Coronary artery (tissue), 2 donors: Measurements from ENCODE around the gene WDR47.

Experiments used
- DNase-seq: peaks from one replicate; pipeline ENCODE4 v3.0.0-alpha.2; 2017; ENCODE audit warnings: low spot score
- H3K27ac ChIP-seq, 2 donors: fragments of 200-600 bp; sonication (generic); one replicate each; pipeline ENCODE4 v1.5.1; 2016 to 2019
- H3K4me3 ChIP-seq: fragments of 200-600 bp; sonication (generic); 2 replicates; pipeline ENCODE4 v1.5.1; 2016; ENCODE audit warnings: mild to moderate bottlenecking, moderate library complexity
- TF ChIP-seq, protein P1 (sequence below): fragments of 200-600 bp; sonication (generic); IDR thresholded peaks from one replicate; pipeline ENCODE4 v1.5.1; 2019; ENCODE audit warnings: antibody characterized with exemption

WDR47 gene

GRCh38 chr1:109083923-109084322 lies 42.0 kb upstream of the WDR47 start:
- TF ChIP-seq, protein P1, sequence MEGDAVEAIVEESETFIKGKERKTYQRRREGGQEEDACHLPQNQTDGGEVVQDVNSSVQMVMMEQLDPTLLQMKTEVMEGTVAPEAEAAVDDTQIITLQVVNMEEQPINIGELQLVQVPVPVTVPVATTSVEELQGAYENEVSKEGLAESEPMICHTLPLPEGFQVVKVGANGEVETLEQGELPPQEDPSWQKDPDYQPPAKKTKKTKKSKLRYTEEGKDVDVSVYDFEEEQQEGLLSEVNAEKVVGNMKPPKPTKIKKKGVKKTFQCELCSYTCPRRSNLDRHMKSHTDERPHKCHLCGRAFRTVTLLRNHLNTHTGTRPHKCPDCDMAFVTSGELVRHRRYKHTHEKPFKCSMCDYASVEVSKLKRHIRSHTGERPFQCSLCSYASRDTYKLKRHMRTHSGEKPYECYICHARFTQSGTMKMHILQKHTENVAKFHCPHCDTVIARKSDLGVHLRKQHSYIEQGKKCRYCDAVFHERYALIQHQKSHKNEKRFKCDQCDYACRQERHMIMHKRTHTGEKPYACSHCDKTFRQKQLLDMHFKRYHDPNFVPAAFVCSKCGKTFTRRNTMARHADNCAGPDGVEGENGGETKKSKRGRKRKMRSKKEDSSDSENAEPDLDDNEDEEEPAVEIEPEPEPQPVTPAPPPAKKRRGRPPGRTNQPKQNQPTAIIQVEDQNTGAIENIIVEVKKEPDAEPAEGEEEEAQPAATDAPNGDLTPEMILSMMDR = no peak
- no peak for DNase-seq
- no peak overlapping the region for H3K4me3 ChIP-seq
- no peak overlapping the region for H3K27ac ChIP-seq

DNA sequence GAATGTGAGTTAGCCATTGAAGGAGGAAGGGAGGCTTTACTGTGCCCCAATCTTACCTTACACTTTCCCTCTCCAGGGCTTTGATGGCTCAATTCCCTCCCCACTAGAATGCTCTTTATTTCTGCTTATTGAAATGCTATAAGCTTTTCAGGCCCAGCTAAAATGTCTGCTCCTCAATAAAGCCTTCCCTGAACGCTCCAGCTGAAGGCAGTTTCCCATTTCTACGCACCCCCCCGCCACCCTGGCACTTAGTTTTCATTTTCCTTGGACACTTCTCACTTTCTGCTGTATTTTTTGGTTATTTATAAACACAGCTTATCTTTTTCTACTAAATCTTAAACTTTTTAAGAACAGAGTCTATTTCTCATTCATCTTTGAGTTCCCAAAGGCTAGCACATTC lies 41.6 kb upstream of the WDR47 start:
- no peak overlapping the region for H3K27ac ChIP-seq
- H3K4me3 ChIP-seq = no peak overlapping the region
- TF ChIP-seq, protein P1 = no peak
- DNase-seq = no peak

DNA sequence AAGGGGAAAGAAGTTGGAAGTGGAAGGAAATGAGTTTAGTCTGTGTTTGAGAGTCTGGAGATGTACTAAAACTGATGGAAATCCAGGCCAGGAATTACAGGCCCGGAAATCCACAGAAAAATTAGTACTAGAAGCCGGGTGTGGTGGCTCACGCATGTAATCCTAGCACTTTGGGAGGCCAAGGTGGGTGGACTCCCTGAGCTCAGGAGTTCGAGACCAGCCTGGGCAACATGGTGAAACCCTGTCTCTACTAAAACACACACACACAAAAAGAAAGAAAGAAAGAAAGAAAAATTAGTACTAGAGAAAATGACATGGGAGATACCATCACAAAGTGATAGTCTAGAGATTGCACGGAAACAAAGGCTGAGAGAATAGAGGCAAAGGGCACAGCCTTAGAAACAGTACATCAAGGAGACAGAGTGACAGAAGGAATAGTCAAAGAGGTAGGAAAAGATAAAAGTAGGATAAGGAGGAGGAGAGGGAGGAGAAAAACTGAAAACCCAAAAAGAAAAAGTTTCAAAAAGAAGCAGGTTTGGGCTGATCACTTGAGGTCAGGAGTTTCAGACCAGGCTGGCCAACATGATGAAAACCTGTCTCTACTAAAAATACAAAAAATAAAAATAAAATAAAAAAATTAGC lies 38.7 kb upstream of the WDR47 start:
- Histone ChIP-seq H3K4me3 (no peak overlapping the region), H3K27ac (peak overlapping the region in 1 of 2 donors; percentile 69)
- TF ChIP-seq, protein P1 = no peak
- no peak for DNase-seq

DNA sequence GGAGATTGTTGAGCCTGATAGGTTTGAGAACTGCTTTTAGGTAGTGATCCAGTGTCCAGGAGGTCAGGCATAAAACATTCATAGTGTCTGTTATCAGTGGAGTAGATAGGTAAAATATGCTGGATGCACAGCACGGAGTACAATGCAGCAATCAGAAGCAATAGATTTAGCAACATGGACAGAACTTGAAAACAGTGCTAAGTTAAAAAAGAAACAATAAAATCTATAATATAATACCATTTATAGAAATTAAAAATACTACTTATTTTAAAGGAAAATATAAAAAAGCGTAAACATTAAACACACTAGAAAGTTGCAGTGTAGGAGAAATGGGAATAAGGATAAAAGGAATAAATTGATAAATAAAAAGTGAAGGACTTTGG lies 37.3 kb upstream of the WDR47 start:
- Histone ChIP-seq H3K27ac (peak overlapping the region in 1 of 2 donors; percentile 69), H3K4me3 (no peak overlapping the region)
- TF ChIP-seq, protein P1 = no peak
- no peak for DNase-seq

DNA sequence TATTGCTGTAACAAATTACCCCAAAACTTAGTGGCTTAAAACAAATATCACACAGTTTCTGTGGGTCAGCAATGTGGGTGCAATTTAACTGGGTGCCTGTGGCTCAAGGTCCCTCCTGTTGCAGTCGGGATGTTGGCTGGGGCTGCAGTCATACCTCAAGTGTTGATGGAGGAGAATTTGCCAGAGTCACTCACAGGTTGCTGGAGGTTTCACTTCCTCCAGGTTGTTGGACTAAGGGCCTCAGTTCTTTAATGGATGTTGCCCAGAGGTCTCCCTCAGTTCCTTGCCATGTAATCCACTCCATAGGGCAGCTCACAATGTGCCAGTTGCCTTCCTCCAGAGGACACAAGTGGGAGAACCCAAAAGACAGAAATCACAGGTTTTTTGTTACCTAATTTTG lies 36.4 kb upstream of the WDR47 start:
- TF ChIP-seq, protein P1 = no peak
- Histone ChIP-seq H3K27ac (no peak overlapping the region), H3K4me3 (no peak overlapping the region)
- DNase-seq = no peak

- TF ChIP-seq, protein P1 = no peak
- H3K27ac ChIP-seq = peak within 1 kb of the TSS; percentile 90 to 93
- DNase-seq = peak; percentile 97
- peak within 1 kb of the TSS; percentile 83 for H3K4me3 ChIP-seq
These were observed 33.9 kb upstream of the WDR47 start, which contains the start of gene TAF13 for GRCh38 chr1:109075531-109076490. Gene TAF13 (minus strand): TSS chr1:109076003. CDS start chr1:109075947, 56 bp downstream.
